Esophagus muscularis mucosa (tissue), 4 donors: ENCODE measurements around the gene HIRA. TPM values are rescaled to one million over a fixed set of nuclear protein-coding genes. Genes with fewer than 3 reads are reported as not detected.

Experiments
- DNase-seq: peaks from one replicate; pipeline ENCODE4 v3.0.0-alpha.2; 2017; ENCODE audit errors: extremely low spot score
- H3K27ac ChIP-seq, 4 donors: fragments of 200-600 bp; sonication (generic); replicated peaks in 1 of 4; 1 replicate in 3 of 4; 2 replicates in 1 of 4; pipeline ENCODE4 v1.5.1; 2016 to 2019; ENCODE audit warnings: mild to moderate bottlenecking in 1 of 4
- H3K27me3 ChIP-seq, 4 donors: fragments of 200-600 bp; sonication (generic); one replicate each; pipeline versions ENCODE4 v1.5.1 to v1.6.0; 2016 to 2019
- H3K36me3 ChIP-seq, 4 donors: fragments of 200-600 bp; sonication (generic); one replicate each; pipeline ENCODE4 v1.5.1; 2016 to 2019
- H3K4me1 ChIP-seq, 4 donors: fragments of 200-600 bp; sonication (generic); one replicate each; pipeline ENCODE4 v1.5.1; 2016 to 2019
- H3K4me3 ChIP-seq, 4 donors: fragments of 200-600 bp; sonication (generic); 1 replicate in 2 of 4; 2 replicates in 2 of 4; pipeline ENCODE4 v1.5.1; 2016 to 2019; ENCODE audit warnings: mild to moderate bottlenecking in 4 of 4, moderate library complexity in 1 of 4
- H3K9me3 ChIP-seq, 4 donors: fragments of 200-600 bp; sonication (generic); 1 replicate in 3 of 4; 2 replicates in 1 of 4; pipeline ENCODE4 v1.5.1; 2016 to 2019
- EP300 ChIP-seq: sonication (generic); formaldehyde crosslinking; IDR thresholded peaks from one replicate; pipeline ENCODE4 v1.6.1; 2017; ENCODE audit warnings: antibody characterized with exemption
- POLR2A ChIP-seq: fragments of 450-650 bp; IDR thresholded peaks from one replicate; pipeline ENCODE4 v1.6.1; 2017; ENCODE audit warnings: antibody characterized with exemption, moderate library complexity, mild to moderate bottlenecking, low read depth
- POLR2AphosphoS5 ChIP-seq, 2 donors: sonication (generic); formaldehyde crosslinking; IDR thresholded peaks; one replicate each; pipeline ENCODE4 v1.6.1; 2017; ENCODE audit warnings: antibody characterized with exemption in 2 of 2
- WGBS: methylation state at CpG from one replicate; pipeline ENCODE4 v1.1.5; 2018; 5-methylcytosine and 5-hydroxymethylcytosine counted together
- intact Hi-C: fragments of 100-400 bp; cut with DNase I; formaldehyde crosslinking; loops from one replicate; pipeline ENCODE4 v1.15.1; 2023
- total RNA-seq, 4 donors: library from RNA; depleted of rRNA; stranded (reverse); fragments of >200 nt; gene quantifications; one replicate each; pipeline versions ENCODE4 v1.1.0 to v1.2.1, GENCODE V29; 2016
- TF ChIP-seq, protein P1 (sequence below), 3 experiments: fragments of 200-600 bp in 2 of 3; fragments of 450-650 bp in 1 of 3; sonication (generic) in 2 of 3; IDR thresholded peaks; one replicate each; pipeline ENCODE4 v1.5.1; 2017 to 2019; ENCODE audit warnings: antibody characterized with exemption in 3 of 3, mild to moderate bottlenecking in 2 of 3, moderate library complexity in 1 of 3

HIRA gene
- total RNA-seq, 4 donors from 2014 or later = 22.0 to 31.6 (median 26.5) TPM

DNA sequence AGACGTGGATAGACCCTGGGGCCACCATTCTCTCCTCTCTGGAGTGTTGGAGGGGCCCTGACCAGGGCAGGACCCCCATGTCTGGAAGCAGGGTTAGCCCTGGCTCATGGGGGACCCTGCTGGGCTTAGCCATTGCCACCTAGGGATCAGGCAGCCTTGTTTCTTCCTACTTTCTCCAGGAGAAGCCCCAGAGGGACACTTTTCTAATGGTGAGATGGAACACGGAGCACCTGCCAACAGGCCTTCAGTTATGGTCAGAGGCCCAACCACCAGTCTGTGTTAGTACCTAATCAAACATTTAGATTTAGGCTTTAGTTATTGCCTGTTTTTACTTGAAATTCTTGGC lies 17.9 kb upstream of the HIRA start:
- peaks cover 19 to 51% (median 49%) of the 10 kb centered on the region in 4 donors for H3K36me3 ChIP-seq
- H3K27ac ChIP-seq = no peak overlapping the region
- 80% methylated on average over 1 of the region's 2 CpGs for WGBS
- H3K4me3 ChIP-seq = no peak overlapping the region
- intact Hi-C loops = no loop called here
- no peaks in the 10 kb centered on the region for H3K27me3 ChIP-seq
- H3K4me1 ChIP-seq = peaks cover 18 to 42% (median 29%) of the 10 kb centered on the region in 4 donors
- DNase-seq = no peak
- TF ChIP-seq POLR2AphosphoS5 (IDR thresholded peaks at IDR 0.05) (no peak), EP300 (no peak), POLR2A (no peak)
- TF ChIP-seq, protein P1, sequence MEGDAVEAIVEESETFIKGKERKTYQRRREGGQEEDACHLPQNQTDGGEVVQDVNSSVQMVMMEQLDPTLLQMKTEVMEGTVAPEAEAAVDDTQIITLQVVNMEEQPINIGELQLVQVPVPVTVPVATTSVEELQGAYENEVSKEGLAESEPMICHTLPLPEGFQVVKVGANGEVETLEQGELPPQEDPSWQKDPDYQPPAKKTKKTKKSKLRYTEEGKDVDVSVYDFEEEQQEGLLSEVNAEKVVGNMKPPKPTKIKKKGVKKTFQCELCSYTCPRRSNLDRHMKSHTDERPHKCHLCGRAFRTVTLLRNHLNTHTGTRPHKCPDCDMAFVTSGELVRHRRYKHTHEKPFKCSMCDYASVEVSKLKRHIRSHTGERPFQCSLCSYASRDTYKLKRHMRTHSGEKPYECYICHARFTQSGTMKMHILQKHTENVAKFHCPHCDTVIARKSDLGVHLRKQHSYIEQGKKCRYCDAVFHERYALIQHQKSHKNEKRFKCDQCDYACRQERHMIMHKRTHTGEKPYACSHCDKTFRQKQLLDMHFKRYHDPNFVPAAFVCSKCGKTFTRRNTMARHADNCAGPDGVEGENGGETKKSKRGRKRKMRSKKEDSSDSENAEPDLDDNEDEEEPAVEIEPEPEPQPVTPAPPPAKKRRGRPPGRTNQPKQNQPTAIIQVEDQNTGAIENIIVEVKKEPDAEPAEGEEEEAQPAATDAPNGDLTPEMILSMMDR (IDR thresholded peaks at IDR 0.05) = no peak
- H3K9me3 ChIP-seq = no peaks in the 10 kb centered on the region

DNA sequence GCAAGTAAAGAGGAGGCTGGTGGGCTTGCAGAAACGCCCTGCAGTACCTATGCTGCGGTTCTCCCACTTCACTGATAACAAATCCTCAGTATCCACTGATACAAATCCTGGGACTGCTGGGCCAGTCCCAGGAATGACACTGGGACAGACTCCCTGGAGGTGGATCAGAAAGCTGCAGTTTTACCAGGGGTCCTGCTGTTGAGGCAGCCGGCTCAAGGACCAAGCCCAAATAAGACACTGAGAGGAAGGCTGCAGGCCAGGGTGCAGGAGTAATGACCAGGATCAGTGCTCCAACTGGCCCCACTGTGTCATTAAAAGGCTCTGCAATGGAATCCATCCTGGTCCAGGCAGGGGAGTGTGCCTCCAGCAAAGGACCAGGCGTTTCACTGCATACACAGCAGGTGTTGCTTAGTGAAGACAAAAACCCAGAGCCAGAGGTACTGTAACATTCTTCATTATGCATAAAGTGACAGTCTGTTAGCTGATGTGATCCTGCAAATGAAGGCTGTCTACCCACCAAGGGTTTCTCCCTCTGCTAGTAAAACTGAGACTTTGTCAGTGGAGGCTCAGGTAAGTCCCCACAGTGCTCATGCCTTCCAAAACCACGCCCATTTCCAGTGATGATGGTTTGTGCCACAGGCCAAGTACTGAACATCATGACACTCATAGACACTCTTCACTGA lies 17.3 kb upstream of the HIRA start:
- Histone ChIP-seq H3K4me3 (no peak overlapping the region), H3K36me3 (peaks cover 16 to 51% (median 49%) of the 10 kb centered on the region in 4 donors), H3K9me3 (no peaks in the 10 kb centered on the region), H3K27ac (peak overlapping the region in 2 of 4 donors; percentile 97 to 98), H3K4me1 (peaks cover 19 to 47% (median 29%) of the 10 kb centered on the region in 4 donors), H3K27me3 (no peaks in the 10 kb centered on the region)
- WGBS = 68% methylated on average over 2 of the region's 5 CpGs
- intact Hi-C loops = no loop called here
- no peak for DNase-seq
- TF ChIP-seq POLR2AphosphoS5 (IDR thresholded peaks at IDR 0.05) = no peak
- TF ChIP-seq EP300 = no peak
- TF ChIP-seq POLR2A = no peak
- TF ChIP-seq, protein P1 (IDR thresholded peaks at IDR 0.05) = no peak

DNA sequence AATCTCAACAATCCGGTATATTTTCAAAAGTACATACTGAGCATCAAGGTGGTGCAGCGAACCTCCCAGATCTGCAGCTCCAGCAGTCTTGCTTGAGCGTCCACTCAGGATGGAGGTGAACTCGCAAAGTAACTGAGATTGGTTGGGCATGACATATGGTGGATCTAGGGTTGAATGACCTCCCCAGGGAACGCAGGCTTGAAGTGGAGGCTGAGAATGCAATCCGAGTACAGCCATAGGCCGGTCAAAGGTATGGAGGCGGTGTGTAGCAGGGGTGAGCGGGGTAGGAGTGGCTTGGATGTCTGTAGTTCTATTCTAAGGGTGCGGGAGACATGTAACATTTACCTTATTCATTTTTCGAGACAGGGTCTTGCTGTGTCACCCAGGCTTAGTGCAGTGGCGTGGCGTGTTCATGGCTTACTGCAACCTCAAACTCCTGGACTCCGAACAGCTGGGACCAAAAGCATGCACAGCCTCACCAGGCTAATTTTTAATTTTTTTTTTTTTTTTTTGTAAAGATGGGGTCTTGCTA lies 16.6 kb upstream of the HIRA start:
- peaks cover 16 to 51% (median 49%) of the 10 kb centered on the region in 4 donors for H3K36me3 ChIP-seq
- DNase-seq = no peak
- H3K4me1 ChIP-seq = peaks cover 19 to 53% (median 29%) of the 10 kb centered on the region in 4 donors
- H3K27ac ChIP-seq = peak overlapping the region; percentile 95 to 98 (median 96)
- intact Hi-C loops = no loop called here
- 13% methylated on average over 14 of the region's 14 CpGs for WGBS
- TF ChIP-seq EP300 = no peak
- peak overlapping the region; percentile 86 to 95 (median 93) for H3K4me3 ChIP-seq
- H3K27me3 ChIP-seq = no peaks in the 10 kb centered on the region
- no peaks in the 10 kb centered on the region for H3K9me3 ChIP-seq

DNA sequence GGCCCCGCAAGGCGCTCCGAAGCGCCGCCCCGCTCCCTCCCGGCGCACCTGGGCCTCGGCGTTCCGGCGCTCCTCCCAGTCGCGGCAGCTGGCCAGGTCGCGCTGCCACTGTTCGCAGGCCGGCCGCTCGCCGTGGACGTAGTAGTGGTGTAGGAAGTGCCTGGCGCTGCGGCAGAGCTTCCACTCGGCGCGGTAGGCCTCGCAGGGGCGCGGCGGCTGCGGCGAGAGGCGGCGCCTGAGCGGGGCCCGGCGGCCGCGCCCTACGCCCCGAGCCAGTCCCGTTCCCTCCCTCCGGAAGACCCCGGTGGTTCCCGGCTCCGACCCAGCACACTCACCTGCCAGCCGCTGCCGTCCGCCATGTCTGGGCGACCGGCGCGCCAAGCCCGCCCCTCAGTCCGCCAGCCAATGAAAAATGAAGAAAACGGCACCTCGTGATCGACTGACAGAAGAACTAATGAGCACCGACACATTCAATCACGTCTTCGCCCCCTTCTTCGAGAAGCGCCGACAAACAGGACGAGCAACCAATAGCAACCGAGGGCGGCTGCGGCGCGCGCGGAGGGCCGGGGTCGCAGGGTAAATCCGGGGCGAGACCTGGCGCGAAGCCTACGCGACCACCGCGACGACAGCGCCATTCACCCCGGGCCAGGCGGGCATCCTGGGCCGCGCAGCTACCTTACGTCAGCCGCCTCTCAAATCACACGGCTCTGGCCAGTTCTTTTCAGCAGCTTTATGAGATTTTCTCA lies 16.0 kb upstream of the HIRA start, which contains the start of gene C22orf39:
C22orf39 (minus strand) TSS at position 382 of the 746 bp plus-strand sequence; CDS start at position 359, 23 bp downstream.
- peak; percentile 98 for DNase-seq
- TF ChIP-seq POLR2A (peak; percentile 75), POLR2AphosphoS5 (IDR thresholded peaks at IDR 0.05) (peak; percentile 82 to 94), EP300 (no peak)
- TF ChIP-seq, protein P1 (IDR thresholded peaks at IDR 0.05) = no peak
- H3K27me3 ChIP-seq = no peaks in the 10 kb centered on the region
- peaks cover 19 to 53% (median 29%) of the 10 kb centered on the region in 4 donors for H3K4me1 ChIP-seq
- under 1% methylated on average over 42 of the region's 92 CpGs for WGBS
- peaks cover 13 to 51% (median 46%) of the 10 kb centered on the region in 4 donors for H3K36me3 ChIP-seq
- no peaks in the 10 kb centered on the region for H3K9me3 ChIP-seq
- peak within 1 kb of the TSS; percentile 95 to 98 (median 96) for H3K27ac ChIP-seq
- intact Hi-C loops = no loop called here
- peak within 1 kb of the TSS; percentile 86 to 95 (median 93) for H3K4me3 ChIP-seq
